Adipocyte (in vitro differentiated cells): ENCODE data around the gene SLC16A11.
A peak's percentile ranks its signal among the peaks of the same experiment; 100 is the strongest.

ENCODE experiments used
- DNase-seq: peaks from one replicate; pipeline ENCODE4 v3.0.0-alpha.2; 2015; ENCODE audit warnings: low read depth
- H3K27me3 ChIP-seq: replicated peaks from 2 replicates; pipeline ENCODE4 v1.7.0; 2013; ENCODE audit warnings: mild to moderate bottlenecking, low read length, moderate library complexity; ENCODE audit not compliant: control insufficient read depth, insufficient read depth
- H3K36me3 ChIP-seq: 2 replicates; pipeline ENCODE4 v1.7.0; 2013; ENCODE audit warnings: low read length, mild to moderate bottlenecking, moderate library complexity; ENCODE audit not compliant: control insufficient read depth, insufficient read depth, severe bottlenecking
- H3K4me1 ChIP-seq: 2 replicates; pipeline ENCODE4 v1.7.0; 2013; ENCODE audit warnings: mild to moderate bottlenecking, low read length, moderate library complexity; ENCODE audit not compliant: control insufficient read depth, insufficient read depth
- H3K4me3 ChIP-seq: 2 replicates; pipeline ENCODE4 v1.7.0; 2013; ENCODE audit warnings: mild to moderate bottlenecking, low read length, moderate library complexity
- H3K9ac ChIP-seq: 2 replicates; pipeline ENCODE4 v1.7.0; 2013; ENCODE audit warnings: mild to moderate bottlenecking, low read length, moderate library complexity
- H3K9me3 ChIP-seq: 2 replicates; pipeline ENCODE4 v1.7.0; 2013; ENCODE audit warnings: mild to moderate bottlenecking, low read length, moderate library complexity; ENCODE audit not compliant: control insufficient read depth

The SLC16A11 gene

DNA sequence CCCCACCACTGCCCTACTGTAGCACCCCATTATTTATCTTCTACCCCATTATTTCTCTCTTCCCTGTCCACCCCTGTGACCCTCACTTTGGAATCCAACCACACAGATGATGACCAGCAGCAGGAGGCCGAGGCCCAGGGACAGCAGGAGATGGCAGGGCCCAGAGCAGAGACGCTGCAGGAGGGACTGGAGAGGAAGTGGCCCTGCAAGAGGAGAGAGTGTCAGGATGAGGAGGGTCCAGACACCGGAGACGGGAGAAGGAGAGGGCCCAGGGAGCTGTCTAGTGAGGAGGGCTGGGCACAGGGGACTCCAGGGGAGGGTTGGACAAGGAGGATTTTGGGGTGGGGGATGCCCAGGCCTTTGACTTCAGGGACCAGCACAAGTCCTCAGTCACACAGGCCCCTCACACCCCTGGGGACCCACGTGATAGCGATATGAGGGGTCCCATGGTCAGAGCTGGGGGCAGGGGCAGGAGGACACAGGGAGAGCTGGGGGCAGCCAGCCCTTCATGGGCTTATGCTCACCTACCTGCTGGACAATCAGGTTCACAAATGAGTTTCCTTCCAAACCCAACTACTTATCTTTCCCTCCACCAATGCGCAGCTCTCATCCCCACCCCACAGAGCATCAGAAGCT, 34.1 kb upstream of the SLC16A11 start:
- Histone ChIP-seq H3K9ac (no peak overlapping the region), H3K27me3 (peaks cover 27% of the 10 kb centered on the region), H3K4me3 (no peak overlapping the region), H3K9me3 (peaks cover 5% of the 10 kb centered on the region), H3K36me3 (no peaks in the 10 kb centered on the region), H3K4me1 (peaks cover 3% of the 10 kb centered on the region)
- DNase-seq: no peak

DNA sequence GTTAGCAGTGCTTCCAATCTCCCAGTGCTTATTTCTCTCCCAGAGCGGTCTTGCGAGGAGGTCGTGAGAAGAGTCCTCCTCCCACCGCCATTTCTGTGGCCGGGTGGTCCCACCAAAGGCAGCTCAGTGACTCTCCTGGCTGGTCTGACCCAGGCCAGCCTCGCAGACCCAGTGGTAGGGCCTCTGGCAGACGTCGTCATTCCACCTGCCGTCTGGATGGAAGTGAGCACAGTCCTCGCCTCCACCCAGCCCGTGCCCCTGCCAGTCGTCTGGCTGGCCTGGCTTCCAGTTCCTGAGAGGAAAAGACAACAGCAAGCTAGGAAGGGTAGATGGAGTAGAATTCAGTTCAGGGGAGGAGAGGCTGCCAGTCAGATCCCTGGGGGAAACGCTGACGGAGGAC, 31.0 kb upstream of the SLC16A11 start:
- peaks cover 44% of the 10 kb centered on the region for H3K27me3 ChIP-seq
- peaks cover 5% of the 10 kb centered on the region for H3K9me3 ChIP-seq
- no peaks in the 10 kb centered on the region for H3K4me1 ChIP-seq
- no peaks in the 10 kb centered on the region for H3K36me3 ChIP-seq
- H3K9ac ChIP-seq: no peak overlapping the region
- DNase-seq: no peak
- H3K4me3 ChIP-seq: no peak overlapping the region

DNA sequence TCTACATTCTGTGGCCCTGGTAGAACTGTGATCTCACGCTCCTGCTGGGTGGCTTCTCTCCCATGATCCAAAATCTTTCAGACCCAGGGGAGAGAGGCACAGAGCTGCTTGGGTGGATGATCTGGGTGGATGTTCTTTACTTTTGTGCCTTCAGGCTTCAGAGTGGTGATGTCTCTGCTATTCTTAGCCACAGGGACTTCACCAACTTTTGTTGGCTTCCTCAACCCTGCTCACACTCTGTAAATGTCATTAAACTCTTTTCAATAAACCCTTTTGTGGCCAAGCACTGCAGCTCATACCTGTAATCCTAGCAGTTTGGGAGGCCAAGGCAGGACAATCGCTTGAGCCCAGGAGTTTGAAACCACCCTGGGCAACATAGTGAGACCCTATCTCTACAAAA, 28.5 kb upstream of the SLC16A11 start:
- H3K4me3 ChIP-seq: no peak overlapping the region
- no peaks in the 10 kb centered on the region for H3K36me3 ChIP-seq
- no peaks in the 10 kb centered on the region for H3K4me1 ChIP-seq
- peaks cover 50% of the 10 kb centered on the region for H3K27me3 ChIP-seq
- no peak for DNase-seq
- no peak overlapping the region for H3K9ac ChIP-seq
- peaks cover 22% of the 10 kb centered on the region for H3K9me3 ChIP-seq

DNA sequence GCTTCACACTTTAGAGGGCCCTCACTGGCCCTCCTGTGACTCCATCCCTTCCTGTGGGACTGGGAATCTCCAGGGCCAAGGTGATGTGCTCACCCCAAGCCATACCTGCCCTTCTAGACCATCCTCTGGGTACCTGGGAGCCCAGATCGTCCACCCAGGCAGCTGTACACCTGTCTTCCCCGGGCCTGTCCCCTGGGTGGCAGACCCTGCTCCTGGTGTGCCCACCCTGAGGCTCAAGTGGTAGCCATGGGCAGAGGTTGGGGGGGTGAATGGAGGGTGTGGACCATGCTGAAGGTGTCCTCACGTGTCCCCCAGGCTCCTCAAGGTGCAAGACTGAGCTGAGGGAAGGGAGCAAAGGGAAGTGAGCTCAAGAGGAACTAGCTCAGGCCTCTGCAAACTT, 26.8 kb upstream of the SLC16A11 start:
- Histone ChIP-seq H3K4me1 (no peaks in the 10 kb centered on the region), H3K9me3 (peaks cover 27% of the 10 kb centered on the region), H3K4me3 (no peak overlapping the region), H3K36me3 (no peaks in the 10 kb centered on the region), H3K27me3 (peaks cover 64% of the 10 kb centered on the region), H3K9ac (no peak overlapping the region)
- DNase-seq: no peak

DNA sequence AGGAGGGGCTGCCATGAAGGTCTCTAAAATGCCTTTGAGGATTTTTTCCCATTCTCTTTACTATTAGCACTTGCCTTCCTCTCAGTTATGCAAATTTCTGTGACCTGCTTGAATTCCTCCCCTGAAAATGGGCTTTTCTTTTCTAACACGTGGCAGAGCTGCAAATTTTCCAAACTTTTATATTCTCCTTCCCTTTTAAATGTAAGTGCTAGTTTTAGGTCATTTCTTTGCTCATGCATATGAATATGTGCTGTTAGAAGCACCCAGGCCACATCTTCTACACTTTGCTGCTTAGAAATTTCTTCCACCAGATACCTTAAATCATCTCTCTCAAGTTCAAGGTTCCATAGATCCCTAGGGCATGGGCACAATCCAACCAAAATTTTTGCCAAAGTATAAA, 24.4 kb upstream of the SLC16A11 start:
- no peak for DNase-seq
- Histone ChIP-seq H3K4me1 (no peaks in the 10 kb centered on the region), H3K9me3 (peaks cover 22% of the 10 kb centered on the region), H3K27me3 (peaks cover 67% of the 10 kb centered on the region), H3K36me3 (no peaks in the 10 kb centered on the region), H3K4me3 (no peak overlapping the region), H3K9ac (no peak overlapping the region)

DNA sequence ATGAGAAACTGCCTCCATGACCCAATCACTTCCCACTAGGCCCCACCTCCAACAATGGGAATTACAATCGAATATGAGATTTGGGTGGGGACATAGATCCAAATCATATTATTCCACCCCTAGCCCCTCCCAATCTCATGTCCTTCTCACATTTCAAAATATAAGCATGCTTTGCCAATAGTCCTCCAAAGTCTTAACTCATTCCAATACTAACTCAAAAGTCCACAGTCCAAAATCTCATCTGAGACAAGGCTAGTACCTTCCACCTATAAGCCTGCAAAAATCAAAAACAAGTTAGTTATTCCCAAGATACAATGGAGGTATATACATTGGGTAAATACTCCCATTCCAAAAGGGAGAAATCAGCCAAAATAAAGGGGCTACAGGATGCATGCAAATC, 23.3 kb upstream of the SLC16A11 start:
- Histone ChIP-seq H3K9ac (no peak overlapping the region), H3K4me1 (no peaks in the 10 kb centered on the region), H3K4me3 (no peak overlapping the region), H3K36me3 (no peaks in the 10 kb centered on the region), H3K9me3 (peaks cover 22% of the 10 kb centered on the region), H3K27me3 (peaks cover 58% of the 10 kb centered on the region)
- no peak for DNase-seq

DNA sequence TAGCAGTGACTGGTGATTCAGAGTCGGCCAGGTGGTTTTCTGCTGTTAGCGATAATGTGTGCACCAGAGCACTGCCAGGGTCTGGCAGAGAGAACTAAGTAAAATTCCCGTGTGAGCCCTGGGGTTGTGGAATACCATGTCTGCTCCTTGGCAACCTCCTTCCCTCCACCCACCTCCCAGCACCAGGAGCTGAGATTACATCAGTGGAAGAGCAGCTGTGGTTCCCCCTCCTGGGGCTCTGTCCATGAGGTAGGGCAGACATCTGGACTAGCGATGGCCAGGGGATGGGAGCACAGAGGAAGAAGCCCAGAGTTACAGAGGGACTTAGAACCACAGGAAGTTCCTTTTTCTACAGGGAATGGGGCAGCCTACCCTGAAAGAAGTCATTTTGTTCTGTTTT, 20.4 kb upstream of the SLC16A11 start:
- DNase-seq: no peak
- H3K27me3 ChIP-seq: peaks cover 47% of the 10 kb centered on the region

DNA sequence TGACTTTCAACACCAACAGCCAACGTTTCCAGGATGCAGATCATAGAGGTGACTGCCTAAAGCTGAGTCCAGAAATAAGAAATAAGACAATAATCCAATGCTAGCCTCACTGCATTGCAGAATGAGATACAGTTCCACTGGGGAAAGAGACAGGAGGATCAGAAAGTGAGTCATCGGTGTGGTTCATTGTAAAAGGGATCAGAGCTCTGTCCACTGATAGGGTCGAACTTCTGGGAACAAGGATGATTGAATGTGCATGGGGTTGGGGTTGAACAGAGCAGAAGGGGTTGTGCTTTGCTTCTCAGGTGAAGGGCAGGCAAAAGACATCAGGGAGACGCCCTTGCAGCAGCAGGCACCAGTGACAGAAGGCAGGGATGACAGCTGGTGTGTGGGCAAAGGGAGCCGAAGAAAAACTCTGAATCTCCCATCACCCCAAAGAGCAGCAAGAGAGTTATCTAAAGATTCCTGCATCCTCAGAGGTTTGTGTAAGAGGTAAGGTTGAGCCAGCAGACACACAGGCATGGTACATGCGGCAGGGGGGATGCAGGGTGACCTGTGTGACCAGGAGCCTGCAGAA, 19.7 kb upstream of the SLC16A11 start:
- Histone ChIP-seq H3K4me3 (no peak overlapping the region), H3K4me1 (peaks cover 5% of the 10 kb centered on the region), H3K9me3 (peaks cover 16% of the 10 kb centered on the region), H3K27me3 (peaks cover 41% of the 10 kb centered on the region), H3K36me3 (no peaks in the 10 kb centered on the region), H3K9ac (no peak overlapping the region)
- DNase-seq: no peak

More for the DNA sequence above, 20.4 kb upstream of the SLC16A11 start:
- H3K4me3 ChIP-seq: no peak overlapping the region
- H3K9me3 ChIP-seq: peaks cover 22% of the 10 kb centered on the region
- H3K4me1 ChIP-seq: peaks cover 5% of the 10 kb centered on the region
- no peak overlapping the region for H3K9ac ChIP-seq
- no peaks in the 10 kb centered on the region for H3K36me3 ChIP-seq

DNA sequence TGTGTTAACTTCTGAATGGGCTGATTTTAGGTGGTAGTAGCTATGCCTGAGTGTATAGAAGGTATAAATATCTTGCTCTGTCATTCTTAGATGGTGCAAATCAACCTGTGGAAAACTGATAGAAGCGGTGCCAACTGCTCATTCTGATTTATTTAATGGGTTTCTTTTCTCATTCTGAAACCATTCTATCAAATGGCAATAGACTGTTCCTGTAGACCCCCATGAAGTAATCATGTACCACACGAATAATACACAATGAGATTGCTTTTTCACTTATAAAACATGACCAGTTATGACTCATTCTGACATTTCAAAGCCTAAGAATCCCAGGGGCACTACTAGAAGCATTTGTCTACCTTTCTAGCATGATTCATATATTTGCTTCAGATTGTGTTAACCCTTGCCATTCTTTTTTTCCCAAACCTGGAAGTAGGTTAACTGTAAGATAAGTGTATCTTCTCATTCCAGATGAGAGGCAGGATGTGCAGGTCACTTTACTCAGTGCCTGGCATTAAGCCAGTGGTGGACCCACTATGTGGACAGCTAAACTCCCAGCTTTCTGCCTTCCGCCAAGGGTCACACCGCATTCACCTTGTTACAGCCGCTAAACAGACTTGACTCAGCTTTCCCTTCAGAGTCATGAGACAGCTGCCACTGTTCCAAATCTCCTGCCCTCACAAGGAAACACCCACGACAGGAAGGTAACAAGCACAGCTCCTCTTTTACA, 16.4 kb upstream of the SLC16A11 start:
- H3K36me3 ChIP-seq: no peaks in the 10 kb centered on the region
- DNase-seq: no peak
- no peak overlapping the region for H3K9ac ChIP-seq
- peaks cover 5% of the 10 kb centered on the region for H3K4me1 ChIP-seq
- peaks cover 19% of the 10 kb centered on the region for H3K27me3 ChIP-seq
- no peak overlapping the region for H3K4me3 ChIP-seq
- H3K9me3 ChIP-seq: no peaks in the 10 kb centered on the region

DNA sequence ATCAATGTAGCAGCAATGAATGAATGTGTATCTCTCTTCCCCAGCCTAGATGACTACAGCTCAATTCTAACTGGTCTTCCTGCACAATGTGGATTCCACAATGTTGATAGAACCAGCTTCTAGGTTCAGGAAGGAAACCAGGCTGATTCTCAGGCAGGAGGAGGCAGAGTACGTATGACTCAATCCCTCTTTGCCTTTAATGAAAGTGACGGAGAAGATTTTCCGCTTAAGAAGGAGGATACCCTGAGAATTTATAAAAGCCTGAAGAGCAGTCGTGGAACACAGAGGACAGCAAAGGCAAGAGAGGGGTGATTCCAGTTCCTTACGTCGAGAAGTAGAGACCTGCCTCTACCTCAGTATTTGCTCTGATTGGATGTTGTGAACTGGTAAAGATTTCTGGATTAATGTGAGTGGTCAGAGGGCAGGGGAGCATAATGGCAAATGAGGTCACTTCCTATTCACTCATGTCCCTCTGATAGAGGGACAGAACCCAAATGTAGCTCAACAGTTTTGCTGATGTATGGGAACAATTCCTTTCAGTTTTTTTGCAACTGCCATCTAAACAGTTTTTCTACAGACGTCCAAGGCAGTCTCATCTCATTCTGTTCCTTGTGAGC, 15.0 kb upstream of the SLC16A11 start:
- Histone ChIP-seq H3K4me3 (no peak overlapping the region), H3K9me3 (no peaks in the 10 kb centered on the region), H3K4me1 (peaks cover 5% of the 10 kb centered on the region), H3K36me3 (no peaks in the 10 kb centered on the region), H3K9ac (no peak overlapping the region), H3K27me3 (peaks cover 17% of the 10 kb centered on the region)
- DNase-seq: no peak

DNA sequence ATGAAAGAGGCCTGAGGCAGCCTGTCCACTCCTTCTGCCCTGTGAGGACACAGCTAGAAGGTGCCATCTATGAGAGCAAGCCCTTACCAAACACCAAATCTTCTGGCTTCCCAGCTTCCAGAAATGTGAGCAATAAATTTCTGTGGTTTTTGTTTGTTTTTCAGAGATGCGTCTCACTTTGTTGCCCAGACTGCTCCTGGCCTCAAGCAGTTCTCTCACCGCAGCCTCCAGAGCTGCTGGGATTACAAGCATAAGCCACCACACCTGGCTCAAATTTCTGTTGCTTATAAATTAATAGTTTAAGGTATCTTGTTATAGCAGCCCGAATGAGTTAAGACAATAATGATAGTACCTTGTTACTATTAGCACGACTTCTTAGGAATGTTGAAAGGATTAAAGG, 12.5 kb upstream of the SLC16A11 start:
- peak; percentile 21 for DNase-seq
- Histone ChIP-seq H3K9ac (no peak overlapping the region), H3K36me3 (no peaks in the 10 kb centered on the region), H3K9me3 (no peaks in the 10 kb centered on the region), H3K4me3 (no peak overlapping the region), H3K4me1 (peaks cover 5% of the 10 kb centered on the region), H3K27me3 (peaks cover 25% of the 10 kb centered on the region)
